ENCODE measurements around the gene SAV1. TPM values are rescaled to one million over a fixed set of nuclear protein-coding genes. Genes with fewer than 3 reads are reported as not detected.
"Not testable (repeated sequence)": the region's sequence is repeated elsewhere in the genome, so short reads cannot be mapped to it uniquely, and the experiment has no call there.

The SAV1 gene
- total RNA-seq, 2 donors from 2014 or later: 23.4 to 27.0 TPM

DNA sequence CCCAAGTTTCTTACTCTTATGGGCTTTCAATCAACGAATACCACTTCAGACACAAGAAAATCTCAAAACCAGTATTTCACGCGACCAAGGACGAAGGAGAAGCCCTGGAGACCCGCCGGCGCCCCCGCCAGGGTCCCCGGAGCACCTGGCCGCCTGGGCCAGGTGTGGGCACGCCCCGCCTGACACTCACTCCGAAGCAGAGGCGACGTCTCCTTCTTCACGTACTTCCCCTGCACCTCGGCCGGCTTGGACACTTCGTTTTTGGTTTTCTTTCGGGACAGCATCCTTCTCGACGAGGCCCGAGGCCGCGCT, 466 bp downstream of the SAV1 start:
- no peak for ATAC-seq
- intact Hi-C loops (cut with DNase I): no loop called here
- no peak for DNase-seq

DNA sequence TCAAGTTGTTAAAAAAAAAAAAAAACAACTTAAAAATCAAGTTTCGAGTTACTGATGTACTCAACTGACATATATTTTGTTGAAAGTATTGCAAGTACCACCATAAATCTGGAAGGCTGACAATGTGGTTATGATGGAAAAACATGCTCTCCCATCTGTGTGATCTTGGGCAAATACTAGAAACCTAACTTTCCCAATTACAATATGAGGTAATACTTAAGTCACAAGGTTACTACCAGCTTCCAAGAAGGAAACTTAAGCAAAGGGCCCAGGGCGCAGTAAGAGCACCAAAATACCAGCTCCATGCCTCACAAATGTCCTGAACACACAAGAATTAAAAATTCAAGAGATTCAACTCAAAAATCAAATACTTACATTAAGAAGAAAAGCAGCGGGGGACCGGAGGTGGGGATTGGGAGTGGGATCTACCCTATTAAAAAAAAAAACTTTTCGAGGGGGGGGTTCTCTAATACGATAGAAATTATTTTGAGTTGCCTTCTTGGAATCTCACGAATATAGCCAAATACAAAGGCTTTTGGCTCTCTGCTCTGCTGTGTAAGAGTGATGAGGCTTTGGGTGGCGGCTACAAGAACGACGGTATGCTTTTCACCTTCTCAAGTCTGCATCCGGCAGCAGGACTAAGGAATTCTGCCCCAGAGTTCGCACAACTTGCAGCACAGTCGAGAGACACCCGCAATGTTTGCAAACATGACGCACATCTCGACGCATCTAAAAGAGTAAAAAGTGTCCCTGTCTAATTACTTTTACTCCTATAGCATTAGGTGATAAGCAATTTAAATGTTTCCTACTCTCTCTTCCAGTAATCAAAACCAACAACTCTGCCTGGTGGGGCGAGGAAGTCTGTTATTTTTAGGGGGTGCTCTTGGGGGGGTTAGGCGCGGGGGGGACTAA, 1.1 kb downstream of the SAV1 start:
- ATAC-seq (peak; percentile 32 to 35), DNase-seq (peak; percentile 27)
- intact Hi-C loops (cut with DNase I): no loop called here

DNA sequence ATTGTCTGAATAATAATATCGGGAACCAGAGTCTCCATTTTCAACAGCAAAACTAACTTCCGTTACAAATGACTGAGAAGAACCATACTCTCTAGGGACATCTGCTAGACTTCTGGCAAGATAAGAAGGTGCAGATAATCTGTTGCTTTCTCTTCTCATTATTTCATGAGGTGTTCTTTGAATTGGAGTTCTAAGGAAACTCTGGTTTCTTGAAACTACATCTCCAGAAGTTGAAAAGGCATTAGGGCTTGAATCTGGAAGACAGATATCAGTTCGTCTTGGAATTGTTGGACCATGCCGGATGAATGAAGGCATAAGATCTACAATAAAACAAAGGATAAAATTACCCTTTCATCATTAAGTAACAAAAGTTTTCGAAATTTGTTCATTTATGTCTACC, 2.8 kb downstream of the SAV1 start:
- DNase-seq; intact Hi-C loops (cut with DNase I); ATAC-seq: not testable (repeated sequence)

DNA sequence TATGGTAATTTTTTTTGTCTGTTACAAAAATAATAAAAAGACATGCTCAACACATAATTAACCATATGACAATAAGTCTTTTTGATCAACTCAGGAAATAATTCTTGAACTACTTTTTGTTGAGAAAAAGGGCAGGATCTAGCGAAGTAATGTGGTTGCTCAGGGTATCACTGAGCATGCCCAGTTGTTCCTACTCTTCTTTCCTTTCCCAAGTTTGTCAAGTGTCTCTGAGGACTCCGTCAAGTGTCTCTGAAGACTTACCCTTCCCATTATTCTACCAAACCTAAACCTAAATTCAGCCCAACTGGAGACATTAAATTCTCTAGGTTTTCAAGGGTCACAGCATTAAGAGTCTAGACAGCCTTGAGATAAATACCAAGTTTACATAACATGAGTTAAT, 3.5 kb downstream of the SAV1 start:
- ATAC-seq; DNase-seq; intact Hi-C loops (cut with DNase I): not testable (repeated sequence)

DNA sequence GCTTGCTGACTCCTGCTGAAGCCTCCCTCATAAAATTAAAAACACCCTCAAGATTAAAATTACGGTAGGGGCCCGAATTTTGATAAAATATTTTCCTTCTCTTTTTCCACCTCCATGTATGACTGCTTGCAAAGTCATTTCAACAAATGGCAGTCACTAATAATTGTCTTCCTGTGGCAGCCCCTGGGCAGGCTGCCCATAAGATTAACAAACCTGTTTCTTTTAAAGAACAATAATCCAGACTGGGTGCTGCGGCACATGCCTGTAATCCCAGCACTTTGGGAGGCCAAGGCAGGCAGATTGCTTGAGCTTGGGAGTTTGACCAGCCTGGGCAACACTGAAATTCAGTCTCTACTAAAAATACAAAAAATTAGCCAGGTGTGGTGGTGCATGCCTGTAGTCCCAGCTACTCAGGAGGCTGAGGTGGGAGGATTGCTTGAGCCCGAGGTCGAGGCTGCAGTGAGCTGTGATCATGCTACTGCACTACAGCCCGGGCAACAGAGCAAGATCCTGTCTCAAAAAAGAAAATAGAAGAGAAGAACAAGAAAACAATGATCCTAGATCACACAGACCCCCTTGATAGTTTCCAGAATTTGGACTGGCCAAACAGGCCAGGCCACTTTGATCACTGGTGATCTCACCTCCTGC, 8.7 kb downstream of the SAV1 start:
- ATAC-seq (peak in 1 of 2 donors; percentile 32), DNase-seq (no peak)
- intact Hi-C loops (cut with DNase I): no loop called here

DNA sequence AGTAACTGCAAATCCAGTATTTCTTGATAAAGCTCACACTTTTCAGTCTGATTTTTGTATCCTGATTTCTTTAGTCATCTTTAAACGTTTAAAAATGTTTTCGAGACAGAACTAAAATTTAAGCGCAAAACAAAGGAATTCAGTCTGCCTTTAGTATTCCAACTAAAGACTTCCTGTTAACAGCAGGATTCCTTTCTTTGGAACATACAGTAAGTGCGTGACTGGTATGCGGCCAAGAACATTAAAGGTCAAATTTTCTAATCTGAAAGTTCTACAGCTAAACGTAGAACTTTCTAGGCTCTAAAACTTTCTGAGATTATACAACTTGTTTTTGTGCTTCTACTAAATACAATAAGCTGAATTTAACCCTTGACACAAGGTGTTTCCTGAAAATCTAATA, 9.9 kb downstream of the SAV1 start:
- ATAC-seq: peak; percentile 58 to 81
- intact Hi-C loops (cut with DNase I): no loop called here
- DNase-seq: no peak

DNA sequence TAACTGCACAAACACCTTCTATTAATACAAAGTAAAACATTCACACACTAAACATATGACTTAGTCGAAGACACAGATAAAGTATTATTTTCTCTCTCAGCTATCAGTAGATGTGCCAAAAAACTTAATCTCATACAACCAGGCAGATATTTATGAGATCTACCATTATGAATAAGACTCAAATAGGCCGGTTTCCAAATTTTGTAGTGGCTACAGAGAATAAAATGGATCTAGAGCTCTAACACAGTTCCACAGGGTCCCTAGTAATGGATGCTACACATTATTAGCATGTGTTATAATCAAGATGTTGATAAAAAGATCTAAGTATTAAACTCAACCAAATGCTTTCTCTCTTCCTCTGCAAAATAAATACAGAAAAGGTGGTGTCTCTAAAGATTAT, 10.4 kb downstream of the SAV1 start:
- DNase-seq (no peak), ATAC-seq (peak; percentile 33 to 51)
- intact Hi-C loops (cut with DNase I): no loop called here

DNA sequence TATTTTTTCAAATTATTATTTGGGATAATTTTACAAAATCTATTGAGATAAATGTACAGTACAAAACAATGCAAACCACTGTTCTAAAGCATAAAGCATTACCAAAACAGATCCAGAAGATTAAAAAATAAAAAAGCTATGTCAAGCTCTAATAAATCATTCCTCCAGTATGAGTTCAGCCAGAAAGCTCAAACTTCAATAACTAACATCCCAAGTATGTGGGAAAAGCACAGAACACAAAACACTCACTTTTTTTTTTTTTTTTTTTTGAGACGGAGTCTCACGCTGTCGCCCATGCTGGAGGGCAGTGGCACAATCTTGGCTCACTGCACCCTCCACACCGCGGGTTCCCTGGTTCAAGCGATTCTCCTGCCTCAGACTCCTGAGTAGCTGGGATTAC, 11.3 kb downstream of the SAV1 start:
- DNase-seq: no peak
- no peak for ATAC-seq
- intact Hi-C loops (cut with DNase I): no loop called here

DNA sequence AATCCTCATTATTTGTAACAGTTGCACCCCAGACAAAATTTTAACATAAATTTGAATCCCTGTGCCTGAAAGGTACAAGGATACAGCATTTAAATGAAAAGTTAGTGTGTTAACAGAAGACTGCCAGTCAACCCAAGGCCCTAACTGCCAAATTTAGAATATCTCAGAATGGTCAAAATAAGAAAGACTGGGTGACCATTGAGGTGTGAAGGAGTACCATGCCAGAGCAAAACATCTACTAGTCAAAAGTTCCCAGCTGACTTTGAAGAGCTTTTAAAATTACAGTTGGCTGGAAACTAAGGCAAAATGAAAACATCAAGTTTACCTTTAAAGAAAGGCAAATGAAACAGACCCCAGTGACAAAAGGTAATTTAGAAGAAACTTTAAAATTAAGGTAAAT, 18.4 kb downstream of the SAV1 start:
- DNase-seq: no peak
- intact Hi-C loops (cut with DNase I): no loop called here
- ATAC-seq: no peak

DNA sequence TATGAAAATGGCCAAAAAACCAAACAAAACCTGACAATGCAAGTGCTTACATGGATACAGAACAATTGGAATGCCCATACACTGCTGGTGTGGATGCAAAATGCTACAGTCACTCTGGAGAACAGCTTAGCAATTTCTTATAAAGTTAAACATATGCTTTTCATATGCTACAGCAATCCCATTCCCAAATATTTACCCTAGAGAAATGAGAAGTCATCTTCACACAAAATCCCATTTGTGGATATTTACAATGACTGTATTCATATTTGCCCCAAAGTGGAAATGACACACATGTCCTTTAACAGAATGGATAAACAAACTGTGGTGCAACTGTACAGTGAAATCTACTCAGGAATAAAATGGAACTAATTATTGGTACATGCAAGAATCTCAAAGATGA, 20.4 kb downstream of the SAV1 start:
- no peak for ATAC-seq
- DNase-seq: no peak
- intact Hi-C loops (cut with DNase I): no loop called here

DNA sequence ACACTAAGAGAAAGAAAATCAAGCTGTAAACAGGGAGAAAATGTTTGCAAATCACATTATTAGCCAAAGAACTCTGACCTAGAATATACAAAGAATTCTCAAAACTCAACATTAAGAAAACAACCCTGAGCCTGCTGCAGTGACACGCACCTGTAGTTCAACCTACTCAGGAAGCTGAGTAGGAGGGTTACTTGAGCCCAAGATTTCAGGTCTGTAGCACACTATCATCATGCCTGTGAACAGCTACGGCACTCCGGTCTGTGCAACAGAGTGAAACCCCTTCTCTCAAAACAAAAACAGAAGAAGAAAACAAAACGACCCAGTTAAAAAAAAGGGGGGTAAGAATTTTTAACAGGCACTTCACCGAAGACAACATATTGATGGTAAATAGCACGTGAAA, 20.8 kb downstream of the SAV1 start:
- intact Hi-C loops (cut with DNase I): no loop called here
- ATAC-seq (no peak), DNase-seq (no peak)

DNA sequence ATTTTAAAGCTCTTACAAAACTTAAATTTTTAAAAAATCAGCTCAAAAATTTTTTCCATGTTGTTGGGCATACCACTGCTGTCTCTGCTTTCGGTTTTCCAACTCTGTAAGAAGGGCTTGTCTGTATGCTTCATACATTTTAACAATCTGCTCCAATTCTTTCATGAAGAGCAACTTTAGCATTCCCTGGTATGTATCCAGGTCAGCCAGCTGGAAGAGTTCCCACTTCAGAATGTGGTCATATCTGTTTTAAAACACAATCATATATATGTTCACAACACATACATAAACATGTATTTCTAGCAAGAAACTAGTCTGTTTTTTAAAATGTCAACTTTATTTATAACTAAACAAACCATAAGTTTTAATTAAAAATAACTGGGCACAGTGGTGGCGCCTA, 33.0 kb downstream of the SAV1 start:
- ATAC-seq: no peak

DNA sequence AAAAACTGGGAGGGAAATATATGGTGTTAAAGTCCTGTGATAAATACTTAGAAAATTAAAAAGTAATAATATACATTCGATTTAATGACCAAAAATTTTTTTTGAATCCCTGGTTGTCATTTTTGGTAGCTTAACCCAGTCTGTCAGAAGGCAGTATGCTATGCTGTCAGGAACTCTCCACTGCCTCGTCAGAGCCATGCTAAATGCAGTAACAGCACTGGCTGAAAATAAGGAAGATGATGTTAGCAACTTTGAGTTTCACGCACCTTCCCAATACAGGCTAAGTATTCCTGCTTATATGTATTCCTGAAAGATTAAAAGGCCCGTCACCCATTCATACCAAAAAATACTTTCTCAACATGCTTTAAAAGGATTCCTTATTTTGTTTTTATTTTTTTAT, 34.2 kb downstream of the SAV1 start:
- intact Hi-C loops (cut with DNase I): no loop called here
- ATAC-seq (no peak), DNase-seq (no peak)

More for the DNA sequence above, 33.0 kb downstream of the SAV1 start:
- intact Hi-C loops (cut with DNase I): no loop called here
- no peak for DNase-seq

DNA sequence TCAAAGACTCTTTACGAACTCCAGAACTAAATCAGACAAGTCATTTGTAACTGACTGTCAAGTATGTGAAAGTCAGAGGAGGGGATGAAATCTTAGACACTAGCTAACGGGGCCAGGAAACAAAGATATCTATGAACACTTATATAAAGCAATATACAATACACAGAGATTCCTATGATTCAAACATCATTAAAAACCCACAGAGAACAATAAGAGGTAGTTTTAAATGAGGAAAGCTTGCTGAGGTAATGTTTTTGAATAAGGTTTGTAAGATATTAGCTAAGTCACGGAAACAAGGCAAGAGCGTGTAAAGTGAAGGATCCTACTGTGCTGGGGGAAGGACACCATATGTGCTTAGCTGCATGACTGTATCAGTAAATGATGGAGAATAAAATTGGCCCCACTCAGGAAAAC, 36.7 kb downstream of the SAV1 start:
- no peak for ATAC-seq
- DNase-seq: no peak
- intact Hi-C loops (cut with DNase I): no loop called here

DNA sequence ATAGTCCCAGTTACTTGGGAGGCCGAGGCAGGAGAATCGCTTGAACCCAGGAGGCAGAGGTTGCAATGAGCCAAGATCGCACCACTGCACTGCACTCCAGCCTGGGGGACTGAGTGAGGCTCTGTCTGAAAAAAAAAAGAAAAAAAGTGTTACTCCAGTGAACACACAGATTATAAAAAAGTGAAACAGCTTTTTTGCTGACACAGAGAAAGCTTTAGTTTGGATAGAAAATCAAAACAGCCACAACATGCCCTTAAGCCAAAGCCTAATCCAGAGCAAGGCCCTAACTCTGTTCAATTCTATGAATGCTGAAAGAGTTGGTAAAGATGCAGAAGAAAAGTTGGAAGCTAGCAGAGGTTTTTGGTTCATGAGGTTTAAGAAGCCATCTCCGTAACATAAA, 43.2 kb downstream of the SAV1 start:
- intact Hi-C loops (cut with DNase I): loop anchor here in 1 of 2 donors (5.0 kb wide), 1 partner anchor 147 kb away; no protein-coding TSS in a partner anchor
- not testable (repeated sequence) for DNase-seq, ATAC-seq

DNA sequence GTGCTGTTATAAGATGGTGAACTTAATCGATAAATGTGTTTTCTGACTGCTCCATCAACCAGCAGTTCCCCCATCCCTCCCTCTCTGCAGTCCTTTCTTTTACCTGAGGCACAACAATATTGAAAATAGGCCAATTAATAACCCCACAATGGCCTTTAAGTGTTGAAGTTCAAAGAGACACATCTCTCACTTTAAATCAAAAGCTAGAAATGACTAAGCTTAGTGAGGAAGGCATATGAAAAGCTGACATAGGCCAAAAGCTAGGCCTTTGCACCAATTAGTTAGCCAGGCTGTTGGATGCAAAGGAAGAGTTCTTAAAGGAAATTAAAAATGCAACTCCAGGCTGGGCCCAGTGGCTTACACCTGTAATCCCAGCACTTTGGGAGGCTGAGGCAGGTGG, 43.7 kb downstream of the SAV1 start:
- intact Hi-C loops (cut with DNase I): no loop called here
- DNase-seq (no peak), ATAC-seq (no peak)

DNA sequence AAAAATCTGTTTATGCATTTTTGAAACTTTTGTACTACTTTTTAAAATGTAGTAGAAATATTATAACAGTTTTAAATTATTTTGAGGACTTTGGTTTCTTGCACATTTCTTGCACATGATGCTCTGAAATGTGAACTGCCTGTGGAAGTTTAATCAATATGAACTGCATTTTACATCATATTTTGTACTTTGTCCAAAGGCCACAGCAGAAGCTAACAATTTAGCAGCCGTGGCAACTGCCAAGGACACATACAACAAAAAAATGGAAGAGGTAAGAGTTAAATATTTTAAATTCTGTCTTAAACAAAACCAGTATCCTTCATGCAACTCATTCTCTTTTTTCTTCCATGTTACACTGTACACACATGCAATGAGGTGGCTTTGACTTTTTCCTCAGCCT, 45.1 kb downstream of the SAV1 start:
- ATAC-seq (no peak), DNase-seq (no peak)
- intact Hi-C loops (cut with DNase I): no loop called here

DNA sequence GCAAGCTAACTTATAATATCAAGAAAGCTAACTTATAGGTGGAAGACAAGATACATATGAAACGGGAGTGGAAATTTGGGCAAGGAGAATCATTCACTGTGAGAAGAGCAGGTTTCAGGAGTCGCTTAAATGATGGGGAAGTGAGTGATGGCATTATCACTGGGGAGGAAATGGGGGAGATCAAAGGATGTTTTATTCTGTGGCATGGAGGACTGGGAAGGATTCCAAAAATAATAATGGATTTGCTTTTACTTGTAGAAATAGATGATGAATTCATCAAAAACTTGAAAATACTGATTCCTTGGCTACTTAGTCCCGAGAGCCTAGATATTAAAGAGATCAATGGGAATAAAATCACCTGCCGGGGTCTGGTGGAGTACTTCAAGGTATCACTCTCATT, 47.8 kb downstream of the SAV1 start:
- intact Hi-C loops (cut with DNase I): no loop called here
- ATAC-seq (no peak), DNase-seq (no peak)

DNA sequence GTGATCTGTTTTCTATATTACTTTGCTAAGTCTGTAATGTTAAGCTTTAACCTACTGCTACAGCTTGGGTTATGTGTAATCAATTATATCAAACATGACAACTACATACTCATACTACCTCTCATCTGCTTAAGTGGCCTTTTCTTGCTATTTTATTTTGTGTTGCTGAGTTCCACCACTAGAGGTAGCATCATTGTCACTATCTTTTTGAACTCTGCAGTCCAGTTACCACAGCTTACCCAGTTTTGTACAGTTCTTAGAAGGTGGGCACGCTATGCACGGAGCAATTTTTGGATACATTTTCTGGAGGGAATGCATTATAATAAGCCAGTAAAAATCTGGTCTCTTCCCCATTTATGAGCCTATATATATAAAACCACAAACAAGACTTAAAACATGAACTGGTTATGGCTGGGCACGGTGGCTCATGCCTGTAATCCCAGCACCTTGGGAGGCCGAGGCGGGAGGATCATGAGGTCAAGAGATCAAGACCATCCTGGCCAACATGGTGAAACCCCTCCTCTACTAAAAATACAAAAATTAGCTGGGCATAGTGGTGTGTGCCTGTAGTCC, 48.5 kb downstream of the SAV1 start:
- DNase-seq: no peak
- intact Hi-C loops (cut with DNase I): loop anchor here in 1 of 2 donors (5.0 kb wide), 1 partner anchor 98 kb away; no protein-coding TSS in a partner anchor
- no peak for ATAC-seq

DNA sequence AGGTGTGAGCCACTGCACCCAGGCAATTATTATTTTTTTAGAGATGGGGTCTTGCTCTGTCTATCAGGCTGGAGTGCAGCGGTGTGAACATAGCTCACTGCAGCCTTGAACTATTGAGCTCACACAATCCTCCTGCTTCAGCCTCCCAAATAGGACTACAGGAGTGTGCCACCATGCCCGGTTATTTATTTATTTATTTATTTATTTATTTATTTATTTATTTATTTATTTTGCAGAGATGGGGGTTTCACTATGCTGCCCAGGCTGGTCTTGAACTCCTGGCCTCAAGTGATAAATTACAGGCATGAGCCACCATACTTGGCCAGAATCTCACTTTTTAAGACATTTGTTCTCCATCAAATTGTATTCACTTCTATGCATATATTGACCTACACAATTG, 51.8 kb downstream of the SAV1 start:
- DNase-seq (no peak), ATAC-seq (no peak)
- intact Hi-C loops (cut with DNase I): loop anchor here in 1 of 2 donors (5.0 kb wide), 1 partner anchor 101 kb away; no protein-coding TSS in a partner anchor
